OCI-LY7 (cell line): ENCODE results near the gene PDE5A. TPM values are rescaled to one million over a fixed set of nuclear protein-coding genes. Genes with fewer than 3 reads are reported as not detected.

Source experiments
- BruUV-seq: library from RNA; stranded (reverse); fragments of 400-500 nt; replicated peaks from 2 replicates; lab custom pipeline; 2021; lab: Mats Ljungman, UMichigan
- CTCF ChIA-PET: fragments of 300-600 bp; sonication (Branson Sonifier 250); formaldehyde crosslinking; loops from one replicate; lab custom pipeline; 2022; ENCODE audit warnings: antibody characterized with exemption; ENCODE audit not compliant: unreplicated experiment; lab: Charles Lee
- POLR2A ChIA-PET: fragments of 300-600 bp; sonication (Branson Sonifier 250); formaldehyde crosslinking; loops from one replicate; lab custom pipeline; 2022; ENCODE audit warnings: antibody characterized with exemption; lab: Charles Lee
- DNase-seq: peaks from one replicate; pipeline ENCODE4 v3.0.0-alpha.2; 2015; ENCODE audit warnings: low spot score
- H2AFZ ChIP-seq: fragments of 200-600 bp; sonication (generic), shearing (Covaris generic); 2 replicates; pipeline ENCODE4 v1.6.1; 2014; ENCODE audit warnings: mild to moderate bottlenecking, antibody characterized with exemption, low read length, moderate library complexity
- H3K27ac ChIP-seq: fragments of 200-600 bp; sonication (generic); 2 replicates; pipeline ENCODE4 v1.5.1; 2014; ENCODE audit warnings: mixed run types, low read depth, mild to moderate bottlenecking, moderate library complexity, low read length, inconsistent platforms; ENCODE audit not compliant: poor library complexity, severe bottlenecking
- H3K36me3 ChIP-seq: fragments of 200-600 bp; sonication (generic); 2 replicates; pipeline ENCODE4 v1.6.1; 2014; ENCODE audit warnings: mild to moderate bottlenecking, antibody characterized with exemption, low read length, moderate library complexity, mixed read lengths; ENCODE audit not compliant: insufficient read depth
- H3K4me1 ChIP-seq: fragments of 200-600 bp; sonication (generic); 2 replicates; pipeline ENCODE4 v1.5.1; 2014; ENCODE audit warnings: mild to moderate bottlenecking, low read length; ENCODE audit not compliant: insufficient read depth, poor library complexity, severe bottlenecking
- H3K4me2 ChIP-seq: fragments of 200-600 bp; sonication (generic); 2 replicates; pipeline ENCODE4 v1.6.1; 2014; ENCODE audit warnings: mild to moderate bottlenecking, low read length
- H3K4me3 ChIP-seq: fragments of 200-600 bp; sonication (generic); 2 replicates; pipeline ENCODE4 v1.5.1; 2014; ENCODE audit warnings: mild to moderate bottlenecking, low read depth, low read length; ENCODE audit not compliant: poor library complexity, severe bottlenecking
- H3K79me2 ChIP-seq: fragments of 200-600 bp; sonication (generic); 2 replicates; pipeline ENCODE4 v1.6.1; 2016; ENCODE audit warnings: low read depth, mild to moderate bottlenecking, low read length, moderate library complexity, mixed read lengths; ENCODE audit not compliant: insufficient read depth
- H3K9me2 ChIP-seq: fragments of 200-600 bp; sonication (generic); 2 replicates; pipeline ENCODE4 v1.6.1; 2016; ENCODE audit warnings: mild to moderate bottlenecking, low read length, mixed read lengths; ENCODE audit not compliant: insufficient read depth
- H3K9me3 ChIP-seq: fragments of 200-600 bp; sonication (generic); 2 replicates; pipeline ENCODE4 v1.6.1; 2014; ENCODE audit warnings: mild to moderate bottlenecking, mixed run types, low read length, mixed read lengths
- H4K20me1 ChIP-seq: fragments of 200-600 bp; sonication (generic); 2 replicates; pipeline ENCODE4 v1.6.1; 2014; ENCODE audit warnings: mild to moderate bottlenecking, antibody characterized with exemption, low read length, moderate library complexity, mixed read lengths; ENCODE audit not compliant: insufficient read depth
- CTCF ChIP-seq: fragments of 200-600 bp; sonication (generic); conservative IDR thresholded peaks from 2 replicates; pipeline ENCODE4 v1.5.1; 2014; ENCODE audit warnings: mild to moderate bottlenecking, antibody characterized with exemption, low read length, moderate library complexity, mixed read lengths
- EZH2phosphoT487 ChIP-seq: fragments of 200-600 bp; sonication (generic); IDR thresholded peaks from 2 replicates; pipeline ENCODE4 v1.6.1; 2018; ENCODE audit warnings: low read depth, borderline replicate concordance, mild to moderate bottlenecking, mixed run types, antibody characterized with exemption, low read length, moderate library complexity, mixed read lengths
- intact Hi-C: fragments of 100-400 bp; cut with micrococcal nuclease; formaldehyde crosslinking; loops from one replicate; pipeline ENCODE4 v1.10.0; 2022; ENCODE audit not compliant: unreplicated experiment
- total RNA-seq, 2 experiments: library from RNA; depleted of rRNA in 1 of 2; stranded (reverse); fragments of >200 nt in 1 of 2; shearing (Covaris generic) in 1 of 2; gene quantifications; 2 replicates each; pipeline ENCODE4 v1.2.3, GENCODE V29; 2014 to 2022

Gene PDE5A
- total RNA-seq, 2 experiments from 2014 or later = 0.22 to 1.4 TPM

GRCh38 chr4:119537586-119537985, 91.0 kb downstream of the PDE5A start:
- no TSS peak for BruUV-seq
- H3K4me3 ChIP-seq = no peak overlapping the region
- no peak overlapping the region for H3K4me2 ChIP-seq
- no peak overlapping the region for H3K27ac ChIP-seq
- H3K4me1 ChIP-seq = peaks cover 5% of the 10 kb centered on the region
- intact Hi-C loops = no loop called here
- TF ChIP-seq CTCF (no peak), EZH2phosphoT487 (no peak)
- H3K79me2 ChIP-seq = no peaks in the 10 kb centered on the region
- peaks cover 10% of the 10 kb centered on the region; the same call in 1 of the 2 replicates for H3K9me3 ChIP-seq
- DNase-seq = no peak
- H4K20me1 ChIP-seq = no peaks in the 10 kb centered on the region
- no peaks in the 10 kb centered on the region for H3K9me2 ChIP-seq
- H3K36me3 ChIP-seq = no peaks in the 10 kb centered on the region
- ChIA-PET CTCF (no interaction called here), POLR2A (no interaction called here)
- no peak overlapping the region for H2AFZ ChIP-seq

- intact Hi-C loops = no loop called here
- Histone ChIP-seq H3K4me1 (peaks cover 5% of the 10 kb centered on the region), H3K36me3 (no peaks in the 10 kb centered on the region), H3K27ac (no peak overlapping the region), H3K9me2 (no peaks in the 10 kb centered on the region), H3K79me2 (no peaks in the 10 kb centered on the region), H4K20me1 (no peaks in the 10 kb centered on the region), H3K4me3 (no peak overlapping the region), H3K9me3 (peaks cover 10% of the 10 kb centered on the region; the same call in 1 of the 2 replicates), H3K4me2 (no peak overlapping the region), H2AFZ (no peak overlapping the region)
- ChIA-PET POLR2A (no interaction called here), CTCF (no interaction called here)
- DNase-seq = no peak
- no peak for TF ChIP-seq CTCF
- no peak for TF ChIP-seq EZH2phosphoT487
- BruUV-seq = no TSS peak
Observed at GRCh38 chr4:119536572-119537528, 91.8 kb downstream of the PDE5A start.

- ChIA-PET POLR2A (interaction anchor here (1.0 kb wide), 1 partner anchor 8 kb away, joined by 6 read pairs; no protein-coding TSS in a partner anchor), CTCF (no interaction called here)
- no peak overlapping the region for H3K27ac ChIP-seq
- no TSS peak for BruUV-seq
- H3K9me3 ChIP-seq = peaks cover 10% of the 10 kb centered on the region; the same call in 1 of the 2 replicates
- H3K4me2 ChIP-seq = no peak overlapping the region
- no peaks in the 10 kb centered on the region for H3K79me2 ChIP-seq
- intact Hi-C loops = no loop called here
- H3K4me3 ChIP-seq = no peak overlapping the region
- H4K20me1 ChIP-seq = no peaks in the 10 kb centered on the region
- H3K36me3 ChIP-seq = no peaks in the 10 kb centered on the region
- DNase-seq = no peak
- H3K4me1 ChIP-seq = peaks cover 2% of the 10 kb centered on the region
- no peaks in the 10 kb centered on the region for H3K9me2 ChIP-seq
- no peak overlapping the region for H2AFZ ChIP-seq
- TF ChIP-seq EZH2phosphoT487 = no peak
- no peak for TF ChIP-seq CTCF
Observed at GRCh38 chr4:119532319-119532718, 96.3 kb downstream of the PDE5A start.
